Spleen (tissue), 11 donors: ENCODE data around the gene DNMT3B. TPM values are rescaled to one million over a fixed set of nuclear protein-coding genes. Genes with fewer than 3 reads are reported as not detected.

ENCODE experiments used
- DNase-seq: peaks from one replicate; pipeline ENCODE4 v3.0.0-alpha.2; 2020
- H3K27ac ChIP-seq, 8 donors: fragments of 200-600 bp; sonication (generic) in 7 of 8; 1 replicate in 4 of 8; 2 replicates in 4 of 8; pipeline versions ENCODE4 v1.5.0 to v1.8.0; 2016 to 2021; ENCODE audit warnings: inconsistent platforms in 4 of 8, mild to moderate bottlenecking in 4 of 8, moderate library complexity in 1 of 8
- H3K27me3 ChIP-seq, 7 donors: fragments of 200-600 bp; sonication (generic) in 6 of 7; replicated peaks in 1 of 7; 1 replicate in 4 of 7; 2 replicates in 3 of 7; pipeline versions ENCODE4 v1.5.0 to v1.8.0; 2016 to 2021; ENCODE audit warnings: inconsistent platforms in 3 of 7, mild to moderate bottlenecking in 1 of 7
- H3K36me3 ChIP-seq, 6 donors: fragments of 200-600 bp; sonication (generic) in 5 of 6; 1 replicate in 4 of 6; 2 replicates in 2 of 6; pipeline versions ENCODE4 v1.5.0 to v1.8.0; 2016 to 2021; ENCODE audit warnings: inconsistent platforms in 2 of 6
- H3K4me1 ChIP-seq, 6 donors: fragments of 200-600 bp; sonication (generic) in 5 of 6; 1 replicate in 3 of 6; 2 replicates in 3 of 6; pipeline versions ENCODE4 v1.5.0 to v1.8.0; 2016 to 2021; ENCODE audit warnings: inconsistent platforms in 3 of 6
- H3K4me3 ChIP-seq, 8 donors: fragments of 200-600 bp; sonication (generic) in 7 of 8; 1 replicate in 4 of 8; 2 replicates in 4 of 8; pipeline versions ENCODE4 v1.5.0 to v1.8.0; 2016 to 2021; ENCODE audit warnings: inconsistent platforms in 4 of 8, mild to moderate bottlenecking in 4 of 8, moderate library complexity in 2 of 8
- H3K9me3 ChIP-seq, 8 donors: fragments of 200-600 bp; sonication (generic) in 7 of 8; 1 replicate in 4 of 8; 2 replicates in 4 of 8; pipeline versions ENCODE4 v1.5.0 to v1.8.0; 2016 to 2021; ENCODE audit warnings: inconsistent platforms in 4 of 8
- POLR2A ChIP-seq, 3 donors: fragments of 450-650 bp; IDR thresholded peaks; one replicate each; pipeline ENCODE4 v1.5.1; 2017; ENCODE audit warnings: antibody characterized with exemption in 3 of 3, mild to moderate bottlenecking in 1 of 3
- POLR2AphosphoS5 ChIP-seq, 3 donors: sonication (generic); formaldehyde crosslinking; IDR thresholded peaks; one replicate each; pipeline ENCODE4 v1.5.1; 2017; ENCODE audit warnings: antibody characterized with exemption in 3 of 3
- WGBS, 5 donors: extraction: QIAGEN DNeasy Blood & Tissue Kit in 3 of 5; methylation state at CpG; one replicate each; pipeline versions ENCODE4 v1.1.5 to v1.1.7; 2013 to 2018; 5-methylcytosine and 5-hydroxymethylcytosine counted together
- intact Hi-C: fragments of 100-400 bp; cut with DNase I; formaldehyde crosslinking; loops from one replicate; pipeline ENCODE4 v1.15.0; 2023; ENCODE audit warnings: low total_unique reads
- polyA plus RNA-seq, 3 donors: library from polyadenylated mRNA; stranded (reverse); fragments of 200-250 nt; gene quantifications; one replicate each; pipeline ENCODE4 v1.2.1, GENCODE V29; 2013
- total RNA-seq, 7 donors: library from RNA; depleted of rRNA in 3 of 7; stranded (reverse); fragments of >200 nt in 3 of 7; fragmentation: NEBNext Ultra II Directional in 4 of 7; extraction: Animal tissue kit (Norgen Biotek cat#: 25700) in 4 of 7; gene quantifications; one replicate each; pipeline versions ENCODE4 v1.1.0 to v1.2.1, GENCODE V29; 2016 to 2021
- TF ChIP-seq, protein P1 (sequence below), 11 experiments: fragments of 200-600 bp in 7 of 11; fragments of 450-650 bp in 4 of 11; sonication (generic) in 4 of 11; IDR thresholded peaks in 8 of 11; conservative IDR thresholded peaks in 3 of 11; 1 replicate in 7 of 11; 2 replicates in 4 of 11; pipeline versions ENCODE4 v1.4.0 to v1.8.0; 2016 to 2021; ENCODE audit warnings: antibody characterized with exemption in 11 of 11, inconsistent platforms in 4 of 11, mild to moderate bottlenecking in 1 of 11
- donor health status: healthy with polysubstance abuse.
- donor health status: DM: no; HTN: no; CAD: no; lungs with moderate emphysema.
- donor health status: DM: no; HTN: no; CAD: no.
- donor health status: Bipolar disorder and iron deficiency.
- donor health status: healthy.
- donor health status: DM: no; HTN: no; CAD: no.
- donor health status: DM: yes; HTN: yes; CAD: no.

Gene DNMT3B
- total and polyA plus RNA-seq, 10 donors = 0.20 to 1.6 (median 0.99) TPM

DNA sequence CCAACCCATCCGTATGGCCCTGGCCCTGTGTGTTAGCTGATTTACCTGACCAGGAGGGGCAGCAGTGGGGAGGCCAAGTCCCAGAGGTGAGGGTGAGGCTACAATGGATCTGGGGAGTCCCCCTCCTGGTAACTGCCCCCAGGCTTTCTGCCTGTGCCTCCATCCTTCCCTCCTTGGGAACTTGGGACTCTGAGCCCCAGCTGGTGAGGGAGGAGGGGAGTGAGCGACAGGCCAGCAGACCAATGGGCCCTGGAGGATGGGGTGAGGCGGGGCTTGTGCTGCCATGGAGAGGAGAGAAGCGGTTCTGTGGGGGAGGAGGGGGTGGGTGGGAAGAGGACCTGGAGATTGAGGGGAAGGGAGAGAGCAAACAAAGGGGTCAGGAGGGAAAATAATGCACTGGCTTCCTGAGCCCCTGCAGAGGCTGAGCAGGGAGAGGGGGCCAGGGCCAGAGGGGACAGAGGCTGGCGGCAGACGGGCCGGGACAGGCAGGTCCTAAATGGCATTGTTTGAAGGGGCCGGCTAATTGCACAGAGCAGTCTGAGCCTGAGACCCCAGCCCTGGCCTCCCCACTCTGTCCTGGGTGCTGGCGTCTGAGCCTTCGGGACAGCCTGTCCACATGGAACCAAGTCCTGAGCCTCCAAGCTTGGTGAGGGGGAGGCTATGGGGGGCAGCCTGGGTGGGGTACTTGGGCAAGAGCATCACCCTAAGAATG, 17.5 kb downstream of the DNMT3B start:
- Histone ChIP-seq H3K4me3 (no peak overlapping the region), H3K27me3 (no peaks in the 10 kb centered on the region), H3K9me3 (no peaks in the 10 kb centered on the region), H3K27ac (no peak overlapping the region), H3K4me1 (no peaks in the 10 kb centered on the region), H3K36me3 (no peaks in the 10 kb centered on the region)
- WGBS, 5 donors = 80 to 93% (median 91%) methylated on average over 10 of the region's 10 CpGs
- DNase-seq = no peak
- TF ChIP-seq POLR2AphosphoS5 (IDR thresholded peaks at IDR 0.05) = no peak
- intact Hi-C loops = loop anchor here (2.0 to 10.0 kb wide), 2 partner anchors 105 to 515 kb away; no protein-coding TSS in a partner anchor

DNA sequence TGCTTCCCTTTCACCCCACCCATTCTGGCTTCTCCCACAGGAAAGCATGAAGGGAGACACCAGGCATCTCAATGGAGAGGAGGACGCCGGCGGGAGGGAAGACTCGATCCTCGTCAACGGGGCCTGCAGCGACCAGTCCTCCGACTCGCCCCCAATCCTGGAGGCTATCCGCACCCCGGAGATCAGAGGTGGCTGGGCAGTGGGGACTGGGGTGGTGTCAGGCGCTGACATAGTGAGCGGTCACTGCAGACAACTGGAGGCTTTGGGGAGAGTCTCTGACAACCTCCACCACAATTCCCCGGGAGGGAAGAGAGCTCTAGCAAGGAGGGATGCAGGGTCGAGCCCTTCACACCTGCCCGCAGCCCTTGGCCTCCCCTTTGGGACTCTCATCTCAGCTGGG, 18.1 kb downstream of the DNMT3B start:
- Histone ChIP-seq H3K27ac (no peak overlapping the region), H3K36me3 (no peaks in the 10 kb centered on the region), H3K27me3 (no peaks in the 10 kb centered on the region), H3K4me3 (no peak overlapping the region), H3K4me1 (no peaks in the 10 kb centered on the region), H3K9me3 (no peaks in the 10 kb centered on the region)
- no peak for TF ChIP-seq POLR2AphosphoS5 (IDR thresholded peaks at IDR 0.05)
- TF ChIP-seq POLR2A (IDR thresholded peaks at IDR 0.05) = no peak
- TF ChIP-seq, protein P1, sequence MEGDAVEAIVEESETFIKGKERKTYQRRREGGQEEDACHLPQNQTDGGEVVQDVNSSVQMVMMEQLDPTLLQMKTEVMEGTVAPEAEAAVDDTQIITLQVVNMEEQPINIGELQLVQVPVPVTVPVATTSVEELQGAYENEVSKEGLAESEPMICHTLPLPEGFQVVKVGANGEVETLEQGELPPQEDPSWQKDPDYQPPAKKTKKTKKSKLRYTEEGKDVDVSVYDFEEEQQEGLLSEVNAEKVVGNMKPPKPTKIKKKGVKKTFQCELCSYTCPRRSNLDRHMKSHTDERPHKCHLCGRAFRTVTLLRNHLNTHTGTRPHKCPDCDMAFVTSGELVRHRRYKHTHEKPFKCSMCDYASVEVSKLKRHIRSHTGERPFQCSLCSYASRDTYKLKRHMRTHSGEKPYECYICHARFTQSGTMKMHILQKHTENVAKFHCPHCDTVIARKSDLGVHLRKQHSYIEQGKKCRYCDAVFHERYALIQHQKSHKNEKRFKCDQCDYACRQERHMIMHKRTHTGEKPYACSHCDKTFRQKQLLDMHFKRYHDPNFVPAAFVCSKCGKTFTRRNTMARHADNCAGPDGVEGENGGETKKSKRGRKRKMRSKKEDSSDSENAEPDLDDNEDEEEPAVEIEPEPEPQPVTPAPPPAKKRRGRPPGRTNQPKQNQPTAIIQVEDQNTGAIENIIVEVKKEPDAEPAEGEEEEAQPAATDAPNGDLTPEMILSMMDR (IDR thresholded peaks at IDR 0.05 in 8 of 11, conservative IDR thresholded peaks at IDR 0.05 in 3 of 11) = no peak
- DNase-seq = no peak
- WGBS, 5 donors = 88 to 94% (median 92%) methylated on average over 11 to 16 of the region's 16 CpGs
- intact Hi-C loops = loop anchor here (10.0 kb wide), 1 partner anchor 515 kb away; no protein-coding TSS in a partner anchor

DNA sequence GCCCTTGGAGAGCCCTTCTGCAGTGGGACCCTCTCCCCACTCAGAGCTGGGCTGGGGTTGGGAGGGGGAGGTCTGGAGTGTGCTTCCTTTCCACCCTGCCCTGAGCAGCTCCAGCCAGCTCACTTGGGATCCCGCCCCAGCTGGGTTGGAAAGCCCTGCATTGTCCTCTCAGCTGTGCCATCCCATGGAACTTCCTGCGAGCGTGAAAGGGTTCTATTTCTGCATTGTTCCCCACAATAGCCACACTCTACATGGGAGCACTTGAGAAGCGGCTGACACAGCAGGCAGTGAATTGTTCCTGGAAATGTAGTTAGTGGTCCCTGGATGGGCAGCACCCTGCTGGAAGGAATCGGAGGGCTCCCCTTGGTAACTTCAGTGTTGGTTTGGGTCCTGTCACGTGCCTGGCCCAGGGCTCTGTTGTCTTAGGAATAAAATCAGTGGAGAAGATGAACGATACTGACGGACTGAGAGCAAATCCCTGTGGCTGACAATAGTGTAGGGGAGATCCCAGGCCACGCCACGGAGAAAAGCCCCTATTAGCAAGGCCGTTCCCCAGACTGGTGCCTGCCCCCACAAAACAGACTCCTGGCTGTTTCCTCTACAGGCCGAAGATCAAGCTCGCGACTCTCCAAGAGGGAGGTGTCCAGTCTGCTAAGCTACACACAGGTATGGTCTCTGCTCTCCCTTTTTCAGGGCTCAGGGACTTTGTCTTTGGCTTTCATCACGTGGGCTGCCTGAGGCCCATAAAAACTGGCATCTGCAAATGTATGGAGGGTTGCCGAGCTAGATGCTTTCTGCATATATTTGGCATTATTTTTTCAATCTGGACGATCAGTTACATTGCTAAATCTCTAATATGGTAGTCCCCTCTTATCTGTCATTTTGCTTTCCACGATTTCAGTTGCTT, 18.8 kb downstream of the DNMT3B start:
- no peak overlapping the region for H3K27ac ChIP-seq
- no peak for DNase-seq
- TF ChIP-seq POLR2A (IDR thresholded peaks at IDR 0.05) (no peak), POLR2AphosphoS5 (IDR thresholded peaks at IDR 0.05) (no peak)
- TF ChIP-seq, protein P1 (IDR thresholded peaks at IDR 0.05 in 8 of 11, conservative IDR thresholded peaks at IDR 0.05 in 3 of 11) = no peak
- intact Hi-C loops = loop anchor here (10.0 kb wide), 1 partner anchor 514 kb away; no protein-coding TSS in a partner anchor
- H3K4me1 ChIP-seq = no peaks in the 10 kb centered on the region
- no peaks in the 10 kb centered on the region for H3K36me3 ChIP-seq
- WGBS, 5 donors = 84 to 91% (median 86%) methylated on average over 15 to 18 of the region's 18 CpGs
- H3K27me3 ChIP-seq = no peaks in the 10 kb centered on the region
- no peaks in the 10 kb centered on the region for H3K9me3 ChIP-seq
- no peak overlapping the region for H3K4me3 ChIP-seq

DNA sequence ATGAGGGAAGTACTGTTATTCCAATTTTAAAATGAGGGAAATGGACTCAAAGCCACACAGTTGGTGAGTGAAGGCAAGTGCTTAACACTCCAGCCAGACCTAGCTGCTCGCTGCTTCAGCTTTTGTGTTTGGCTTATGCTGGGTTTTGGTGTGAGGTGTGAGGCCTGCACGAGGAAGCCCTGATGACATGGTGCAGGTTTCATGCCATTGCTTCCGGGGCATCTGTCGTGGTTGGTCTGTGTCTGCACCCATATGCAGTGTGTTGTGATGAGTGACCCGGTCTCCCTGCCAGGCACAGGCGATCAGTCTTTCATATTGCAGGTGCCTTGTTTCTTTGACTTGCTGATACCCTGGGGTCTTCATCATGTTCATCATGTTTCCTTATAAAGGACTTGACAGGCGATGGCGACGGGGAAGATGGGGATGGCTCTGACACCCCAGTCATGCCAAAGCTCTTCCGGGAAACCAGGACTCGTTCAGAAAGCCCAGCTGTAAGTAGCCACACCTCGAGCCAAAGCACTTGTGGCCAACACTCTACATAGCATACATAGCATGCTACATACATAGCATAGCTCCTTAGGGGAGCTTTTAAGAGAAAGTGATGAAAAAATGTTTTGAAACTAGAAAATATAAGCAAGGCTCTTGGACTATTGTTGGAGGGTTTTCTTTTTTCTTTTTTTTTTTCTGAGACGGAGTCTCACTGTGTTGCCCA, 22.3 kb downstream of the DNMT3B start:
- H3K36me3 ChIP-seq = peaks cover 0 to 3% (median 0%) of the 10 kb centered on the region in 6 donors
- H3K9me3 ChIP-seq = no peaks in the 10 kb centered on the region
- WGBS, 5 donors = 91 to 98% (median 95%) methylated on average over 13 of the region's 13 CpGs
- H3K4me1 ChIP-seq = no peaks in the 10 kb centered on the region
- no peak overlapping the region for H3K4me3 ChIP-seq
- intact Hi-C loops = loop anchor here (10.0 kb wide), 1 partner anchor 510 kb away; no protein-coding TSS in a partner anchor
- no peak overlapping the region for H3K27ac ChIP-seq
- no peaks in the 10 kb centered on the region for H3K27me3 ChIP-seq
- DNase-seq = no peak
- no peak for TF ChIP-seq POLR2AphosphoS5 (IDR thresholded peaks at IDR 0.05)
- no peak for TF ChIP-seq POLR2A (IDR thresholded peaks at IDR 0.05)
- TF ChIP-seq, protein P1 (IDR thresholded peaks at IDR 0.05 in 8 of 11, conservative IDR thresholded peaks at IDR 0.05 in 3 of 11) = no peak
